NCI-H1092 (cell line): ENCODE measurements around the gene CCNYL1.
A peak's percentile ranks its signal among the peaks of the same experiment; 100 is the strongest.
"Not testable (repeated sequence)": the region's sequence is repeated elsewhere in the genome, so short reads cannot be mapped to it uniquely, and the experiment has no call there.

Source experiments
- DNase-seq: peaks from one replicate; lab custom pipeline; 2025; lab: John Stamatoyannopoulos, UW

The CCNYL1 gene

DNA sequence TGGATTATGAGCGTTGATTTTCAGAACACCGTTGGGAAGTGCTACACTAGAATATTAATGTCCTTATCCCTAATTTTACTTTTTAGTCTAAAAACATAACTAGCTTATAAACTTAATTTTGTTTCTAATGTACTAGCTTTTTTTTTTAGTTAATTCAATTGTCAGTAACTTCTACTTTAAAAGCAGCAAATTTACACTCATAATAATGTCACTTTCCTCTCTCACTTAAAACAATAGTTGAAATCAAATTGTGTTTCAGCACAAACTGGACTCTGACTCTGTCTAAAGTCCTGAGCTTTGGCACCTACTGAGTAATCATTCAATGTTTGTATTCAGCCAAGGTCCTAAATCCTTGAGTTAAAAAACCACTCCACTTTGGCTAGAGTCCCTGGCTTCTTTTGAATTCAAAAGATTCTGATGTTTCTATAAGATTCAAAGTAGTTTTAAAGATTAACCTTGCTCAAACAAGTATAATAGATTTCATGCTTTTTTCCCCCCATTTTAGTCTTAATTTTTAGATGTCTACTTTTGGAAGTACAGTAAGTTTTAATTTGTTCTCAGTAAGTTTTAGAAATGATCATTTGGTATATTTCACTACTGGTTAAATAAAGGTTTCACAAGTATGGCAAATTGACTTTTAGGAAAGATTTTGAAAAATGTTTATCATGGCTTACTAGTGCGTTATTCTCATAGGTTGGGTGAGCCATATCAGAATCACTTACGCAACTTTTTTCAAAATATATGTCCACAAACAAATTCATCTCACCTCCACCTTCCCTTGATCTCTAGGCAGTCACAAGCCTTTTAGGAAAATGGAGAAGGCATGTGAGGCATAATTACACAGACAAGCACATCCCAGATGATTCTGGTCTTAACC, 23.4 kb downstream of the CCNYL1 start:
- no peak for DNase-seq

DNA sequence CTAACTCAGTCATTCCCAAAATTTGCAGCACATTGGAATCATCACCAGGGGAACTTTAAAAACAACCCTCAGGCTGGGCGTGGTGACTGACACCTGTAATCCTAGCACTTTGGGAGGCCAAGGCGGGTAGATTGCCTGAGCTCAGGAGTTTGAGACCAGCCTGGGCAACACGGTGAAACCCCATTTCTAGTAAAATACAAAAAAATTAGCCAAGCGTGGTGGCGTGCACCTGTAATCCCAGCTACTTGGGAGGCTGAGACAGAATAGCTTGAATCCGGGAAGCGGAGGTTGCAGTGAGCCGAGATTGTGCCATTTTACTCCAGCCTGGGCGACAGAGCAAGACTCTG, 24.0 kb downstream of the CCNYL1 start:
- DNase-seq = not testable (repeated sequence)

GRCh38 chr2:207743514-207743913, 32.1 kb downstream of the CCNYL1 start:
- DNase-seq = no peak

DNA sequence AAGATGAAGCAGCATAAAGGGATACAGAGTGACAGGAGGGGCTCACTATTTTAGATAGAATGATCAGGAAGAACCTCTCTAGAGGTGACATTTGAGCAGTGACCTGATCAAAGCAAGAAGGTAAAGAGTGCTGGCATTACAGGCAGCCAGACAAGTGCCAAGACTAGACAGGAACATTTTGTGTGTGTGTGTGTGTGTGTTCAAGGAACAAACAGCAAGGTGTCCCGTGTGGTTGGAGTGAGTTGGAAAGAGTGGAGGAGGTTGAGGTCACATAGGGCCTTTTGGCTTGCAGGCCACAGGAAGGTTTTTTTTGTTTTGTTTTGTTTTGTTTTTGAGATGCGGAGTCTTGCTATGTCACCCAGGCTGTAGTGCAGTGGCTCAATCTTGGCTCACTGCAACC, 32.6 kb downstream of the CCNYL1 start:
- DNase-seq = no peak

GRCh38 chr2:207744451-207744850, 33.0 kb downstream of the CCNYL1 start:
- no peak for DNase-seq

- DNase-seq = peak; percentile 19
Measured at GRCh38 chr2:207746131-207746530, 34.7 kb downstream of the CCNYL1 start.

DNA sequence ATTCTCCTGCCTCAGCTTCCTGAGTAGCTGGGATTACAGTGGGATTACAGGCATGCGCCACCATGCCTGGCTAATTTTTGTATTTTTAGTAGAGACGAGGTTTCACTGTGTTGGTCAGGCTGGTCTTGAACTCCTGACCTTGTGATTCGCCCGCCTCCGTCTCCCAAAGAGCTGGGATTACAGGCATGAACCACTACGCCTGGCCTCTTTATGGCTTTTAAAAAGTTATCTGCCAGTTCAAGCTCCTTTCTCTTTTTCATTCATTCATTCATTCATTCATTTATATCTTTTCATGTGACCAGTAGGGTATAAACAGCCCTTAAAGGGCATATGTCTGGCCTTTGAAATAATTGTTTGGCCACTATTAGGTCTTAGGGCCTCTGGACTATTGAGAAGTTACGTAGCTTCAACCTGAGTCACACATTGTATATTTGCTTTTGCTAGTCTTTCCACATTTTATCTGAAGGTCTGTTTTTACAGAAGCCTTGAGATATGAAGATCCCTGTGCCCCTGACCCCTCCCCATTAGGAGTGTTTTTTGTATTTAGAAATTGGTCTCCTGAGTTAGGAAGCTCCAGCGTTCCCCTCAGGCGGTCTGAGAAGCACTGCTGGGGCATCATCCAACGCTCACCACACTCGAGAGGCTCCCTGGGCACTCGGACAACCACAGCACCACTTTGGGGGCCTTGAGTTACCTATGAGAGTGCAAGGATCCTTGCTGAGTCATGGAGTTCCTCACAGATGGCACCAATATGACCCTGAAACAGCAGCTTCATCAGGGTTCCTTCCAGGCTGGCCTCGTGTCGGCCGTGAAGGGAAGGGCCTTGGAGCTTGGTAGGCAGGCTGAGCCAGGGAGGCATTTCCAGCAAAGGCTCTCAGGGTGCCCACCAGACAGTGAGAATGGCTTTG, 36.5 kb downstream of the CCNYL1 start:
- no peak for DNase-seq

- no peak for DNase-seq
Measured at GRCh38 chr2:207748993-207749392, 37.6 kb downstream of the CCNYL1 start.

DNA sequence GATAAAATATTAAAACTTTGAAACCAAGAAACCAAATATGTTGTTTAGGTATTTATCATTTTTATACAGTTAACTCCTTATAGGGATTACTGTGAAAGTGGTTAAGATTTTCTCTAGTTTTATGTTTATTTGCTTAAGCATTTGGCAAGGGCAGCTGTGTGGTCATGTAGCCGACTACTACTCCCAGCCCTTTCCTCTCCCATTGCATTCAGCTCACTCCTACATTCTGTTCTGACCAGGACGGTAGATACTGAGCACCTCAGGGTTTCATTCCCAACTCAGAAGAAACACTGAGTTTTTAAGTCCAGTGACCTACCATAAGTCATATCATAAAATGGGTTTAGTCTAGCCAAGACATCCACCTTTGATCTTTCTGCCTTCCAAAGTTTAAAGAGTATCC, 38.4 kb downstream of the CCNYL1 start:
- no peak for DNase-seq

- DNase-seq = peak; percentile 48
Measured at GRCh38 chr2:207750345-207750744, 38.9 kb downstream of the CCNYL1 start.

GRCh38 chr2:207750876-207751275, 39.4 kb downstream of the CCNYL1 start:
- DNase-seq = no peak

DNA sequence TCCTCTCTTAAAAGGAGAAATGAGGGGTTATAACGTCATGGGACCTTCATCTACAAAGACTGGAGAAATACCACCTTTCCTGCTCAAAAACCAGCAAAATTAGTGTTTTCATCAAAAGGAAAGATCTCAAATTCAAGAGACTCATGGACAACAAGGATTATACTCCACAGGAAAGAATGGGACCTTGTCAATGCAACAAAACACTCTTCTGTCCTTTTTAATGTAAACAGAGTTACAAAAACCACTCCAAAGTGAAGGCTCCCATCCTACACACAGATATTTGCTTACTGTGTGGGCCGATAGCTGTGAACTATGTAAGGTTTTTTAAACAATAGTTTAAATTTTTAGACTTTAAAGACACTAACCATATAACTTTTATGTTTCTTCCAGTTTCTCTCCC, 42.2 kb downstream of the CCNYL1 start:
- DNase-seq = not testable (repeated sequence)

GRCh38 chr2:207754498-207755383, 43.3 kb downstream of the CCNYL1 start:
- no peak for DNase-seq

GRCh38 chr2:207758025-207758424, 46.6 kb downstream of the CCNYL1 start:
- DNase-seq = no peak

- no peak for DNase-seq
Measured at GRCh38 chr2:207759890-207760289, 48.5 kb downstream of the CCNYL1 start.

DNA sequence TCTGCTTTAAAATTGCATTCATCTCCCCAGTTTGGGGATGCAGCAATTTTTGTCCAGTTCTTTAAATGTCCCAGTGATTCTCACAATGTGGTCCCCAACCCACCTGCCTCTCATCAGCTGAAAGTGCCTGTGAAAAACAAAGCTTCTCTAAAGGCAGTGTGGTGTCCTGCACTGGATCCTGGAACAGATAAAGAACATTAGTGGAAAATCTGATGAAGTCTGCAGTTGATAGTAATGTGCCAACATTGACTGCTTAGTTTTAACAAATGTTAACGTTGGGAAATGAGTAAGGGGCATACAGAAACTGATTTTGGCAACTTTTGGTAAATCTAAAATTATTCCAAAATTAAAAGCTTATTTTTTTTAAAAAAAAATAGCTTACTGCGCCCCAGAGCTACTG, 49.0 kb downstream of the CCNYL1 start:
- DNase-seq = no peak

DNA sequence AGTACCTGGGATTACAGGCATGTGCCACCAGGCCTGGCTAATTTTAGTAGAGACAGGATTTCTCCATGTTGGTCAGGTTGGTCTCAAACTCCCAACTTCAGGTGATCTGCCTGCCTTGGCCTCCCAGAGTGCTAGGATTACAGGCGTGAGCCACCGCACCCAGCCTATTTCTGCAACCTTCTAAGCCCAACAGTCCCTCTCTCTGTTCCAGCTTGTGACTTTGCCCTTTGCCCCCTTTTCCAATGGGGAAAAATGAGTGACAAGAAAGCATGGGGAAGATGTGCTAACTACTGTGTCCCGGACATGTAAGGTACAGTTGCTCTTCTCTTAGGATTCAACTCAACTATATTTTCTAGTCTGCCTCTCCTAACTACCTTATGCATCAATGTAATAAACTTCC, 50.0 kb downstream of the CCNYL1 start:
- not testable (repeated sequence) for DNase-seq

GRCh38 chr2:207762146-207762545, 50.7 kb downstream of the CCNYL1 start:
- DNase-seq = no peak

DNA sequence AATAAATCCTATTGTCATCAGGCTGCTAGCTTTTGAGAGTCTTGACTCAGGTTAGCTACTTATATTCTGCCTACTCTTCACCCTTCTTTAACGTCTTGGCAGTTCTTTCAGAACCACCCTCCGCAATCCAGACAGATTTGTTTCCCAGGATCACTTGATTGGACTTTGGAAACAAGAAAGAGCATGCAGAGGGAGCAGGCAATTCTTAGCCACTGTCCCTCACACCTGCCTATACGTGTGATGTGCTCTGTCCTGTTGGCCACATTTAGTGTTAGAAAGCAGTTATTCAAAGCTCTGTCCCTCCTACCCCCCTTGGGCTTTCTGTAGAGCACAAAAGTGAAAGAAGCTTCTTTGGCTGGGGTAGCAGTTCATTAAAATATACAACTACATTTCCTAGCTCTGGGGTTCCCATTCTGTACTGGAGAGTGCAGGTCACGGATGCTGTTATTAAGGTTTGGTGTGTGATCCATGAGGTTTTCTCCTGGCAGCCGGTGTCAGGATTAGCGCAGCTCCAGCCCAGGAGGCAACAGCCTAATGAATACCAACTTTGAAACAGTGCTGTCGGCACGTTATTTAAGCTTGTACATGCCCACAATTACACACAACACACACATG, 52.0 kb downstream of the CCNYL1 start:
- no peak for DNase-seq

DNA sequence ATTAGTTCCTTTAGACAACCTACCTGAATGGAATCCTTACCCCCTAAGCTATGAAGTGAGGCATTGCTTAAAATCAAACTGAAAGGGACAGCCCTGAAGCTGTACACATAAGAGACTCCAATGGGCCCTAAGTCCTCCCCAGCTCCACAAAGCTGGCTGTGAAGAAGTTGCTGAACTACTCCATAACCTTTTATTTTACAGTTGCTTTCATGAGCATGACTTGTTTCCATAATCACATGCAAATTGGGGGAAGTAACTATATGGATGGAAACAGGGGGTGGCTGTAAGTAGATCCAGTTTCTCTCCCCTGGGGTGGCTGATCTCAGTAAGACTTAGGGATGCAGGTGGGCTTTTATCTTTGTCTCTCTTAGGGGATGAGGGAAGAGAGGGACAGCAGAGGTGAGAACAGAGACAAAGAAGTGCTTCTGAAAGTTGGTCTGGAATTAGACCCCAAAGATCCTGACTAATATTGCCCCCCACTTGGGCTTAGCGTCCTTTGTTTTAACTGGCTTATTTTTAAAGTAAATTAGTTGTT, 52.7 kb downstream of the CCNYL1 start:
- no peak for DNase-seq

- no peak for DNase-seq
Measured at GRCh38 chr2:207765547-207765946, 54.1 kb downstream of the CCNYL1 start.
